ENCODE measurements around the gene TP53AIP1. TPM values are rescaled to one million over a fixed set of nuclear protein-coding genes. Genes with fewer than 3 reads are reported as not detected.

Gene TP53AIP1
- total and polyA plus RNA-seq, 9 of the 15 experiments (the other 6 are each of a cell fraction or from before 2014, with no cell fraction given) = not detected

DNA sequence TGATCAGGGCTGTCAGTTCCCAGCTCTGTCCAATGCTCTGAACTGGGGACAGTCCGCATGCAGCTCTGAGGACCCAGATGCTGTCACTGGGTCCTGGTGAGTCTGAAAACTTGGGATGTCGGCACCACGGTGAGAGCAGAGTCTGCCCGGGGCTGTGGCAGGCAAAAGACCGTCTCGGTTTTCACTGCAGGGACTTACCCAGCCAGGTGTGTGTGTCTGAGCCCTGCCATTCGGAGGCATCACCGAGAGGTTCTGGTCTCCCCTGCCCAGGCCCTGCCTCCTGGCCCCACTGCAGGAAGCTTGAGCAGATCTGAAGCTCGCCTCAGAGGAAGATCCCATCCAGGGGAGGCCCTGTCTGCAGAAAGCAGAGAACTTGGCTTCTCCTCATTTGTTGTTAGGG lies 5.2 kb downstream of the TP53AIP1 start:
- Histone ChIP-seq H2AFZ (ENCODE audit: low read depth, low read length) (no peak overlapping the region), H3K79me2 (ENCODE audit: control insufficient read depth, insufficient read depth, low read length) (no peaks in the 10 kb centered on the region), H3K4me2 (ENCODE audit: insufficient read depth, low read length) (no peak overlapping the region), H3K4me1 (replicated peaks in 1 of 2; ENCODE audit: control insufficient read depth in 2 of 2, insufficient read depth in 2 of 2, low read length in 2 of 2) (no peaks in the 10 kb centered on the region), H3K27me3 (ENCODE audit: control insufficient read depth in 2 of 2, insufficient read depth in 2 of 2, low read length in 2 of 2) (peaks cover 2 to 45% of the 10 kb centered on the region in 2 experiments; a peak in 4 of 5 replicates), H3K9me1 (ENCODE audit: control insufficient read depth, insufficient read depth, low read length) (no peaks in the 10 kb centered on the region), H3K27ac (ENCODE audit: extremely low read depth, low read depth, low read length) (no peak overlapping the region), H3K9me3 (replicated peaks; ENCODE audit: control insufficient read depth, insufficient read depth, low read depth, low read length) (no peaks in the 10 kb centered on the region), H3K36me3 (ENCODE audit: control insufficient read depth, insufficient read depth, low read length) (no peaks in the 10 kb centered on the region), H3K9ac (ENCODE audit: insufficient read depth in 1 of 2, low read depth in 2 of 2, low read length in 2 of 2) (no peak overlapping the region), H4K20me1 (replicated peaks; ENCODE audit: control insufficient read depth, insufficient read depth, low read length) (no peaks in the 10 kb centered on the region), H3K4me3 (no peak overlapping the region)
- no peak for DNase-seq (ENCODE audit: extremely low read depth in 1 of 4, low spot score in 3 of 4)
- WGBS (ENCODE audit: insufficient coverage, low coverage, missing lambda C conversion rate) = 1% methylated on average over 9 of the region's 9 CpGs
- no peak for TF ChIP-seq STAG1 (CRISPR knock-in tag; IDR thresholded peaks at IDR 0.05; ENCODE audit: borderline replicate concordance)
- TF ChIP-seq, protein P1, sequence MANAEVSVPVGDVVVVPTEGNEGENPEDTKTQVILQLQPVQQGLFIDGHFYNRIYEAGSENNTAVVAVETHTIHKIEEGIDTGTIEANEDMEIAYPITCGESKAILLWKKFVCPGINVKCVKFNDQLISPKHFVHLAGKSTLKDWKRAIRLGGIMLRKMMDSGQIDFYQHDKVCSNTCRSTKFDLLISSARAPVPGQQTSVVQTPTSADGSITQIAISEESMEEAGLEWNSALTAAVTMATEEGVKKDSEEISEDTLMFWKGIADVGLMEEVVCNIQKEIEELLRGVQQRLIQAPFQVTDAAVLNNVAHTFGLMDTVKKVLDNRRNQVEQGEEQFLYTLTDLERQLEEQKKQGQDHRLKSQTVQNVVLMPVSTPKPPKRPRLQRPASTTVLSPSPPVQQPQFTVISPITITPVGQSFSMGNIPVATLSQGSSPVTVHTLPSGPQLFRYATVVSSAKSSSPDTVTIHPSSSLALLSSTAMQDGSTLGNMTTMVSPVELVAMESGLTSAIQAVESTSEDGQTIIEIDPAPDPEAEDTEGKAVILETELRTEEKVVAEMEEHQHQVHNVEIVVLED (CRISPR knock-in tag; IDR thresholded peaks at IDR 0.05) = no peak
- TF ChIP-seq ZKSCAN1 (IDR thresholded peaks at IDR 0.05; ENCODE audit: low read depth, low read length) = no peak
- TF ChIP-seq U2AF2 (optimal IDR thresholded peaks at IDR 0.05; ENCODE audit: low read depth, low read length) = no peak
- TF ChIP-seq, protein P2, sequence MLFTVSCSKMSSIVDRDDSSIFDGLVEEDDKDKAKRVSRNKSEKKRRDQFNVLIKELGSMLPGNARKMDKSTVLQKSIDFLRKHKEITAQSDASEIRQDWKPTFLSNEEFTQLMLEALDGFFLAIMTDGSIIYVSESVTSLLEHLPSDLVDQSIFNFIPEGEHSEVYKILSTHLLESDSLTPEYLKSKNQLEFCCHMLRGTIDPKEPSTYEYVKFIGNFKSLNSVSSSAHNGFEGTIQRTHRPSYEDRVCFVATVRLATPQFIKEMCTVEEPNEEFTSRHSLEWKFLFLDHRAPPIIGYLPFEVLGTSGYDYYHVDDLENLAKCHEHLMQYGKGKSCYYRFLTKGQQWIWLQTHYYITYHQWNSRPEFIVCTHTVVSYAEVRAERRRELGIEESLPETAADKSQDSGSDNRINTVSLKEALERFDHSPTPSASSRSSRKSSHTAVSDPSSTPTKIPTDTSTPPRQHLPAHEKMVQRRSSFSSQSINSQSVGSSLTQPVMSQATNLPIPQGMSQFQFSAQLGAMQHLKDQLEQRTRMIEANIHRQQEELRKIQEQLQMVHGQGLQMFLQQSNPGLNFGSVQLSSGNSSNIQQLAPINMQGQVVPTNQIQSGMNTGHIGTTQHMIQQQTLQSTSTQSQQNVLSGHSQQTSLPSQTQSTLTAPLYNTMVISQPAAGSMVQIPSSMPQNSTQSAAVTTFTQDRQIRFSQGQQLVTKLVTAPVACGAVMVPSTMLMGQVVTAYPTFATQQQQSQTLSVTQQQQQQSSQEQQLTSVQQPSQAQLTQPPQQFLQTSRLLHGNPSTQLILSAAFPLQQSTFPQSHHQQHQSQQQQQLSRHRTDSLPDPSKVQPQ (CRISPR knock-in tag; IDR thresholded peaks at IDR 0.05; ENCODE audit: borderline replicate concordance) = no peak
- TF ChIP-seq, protein P3, sequence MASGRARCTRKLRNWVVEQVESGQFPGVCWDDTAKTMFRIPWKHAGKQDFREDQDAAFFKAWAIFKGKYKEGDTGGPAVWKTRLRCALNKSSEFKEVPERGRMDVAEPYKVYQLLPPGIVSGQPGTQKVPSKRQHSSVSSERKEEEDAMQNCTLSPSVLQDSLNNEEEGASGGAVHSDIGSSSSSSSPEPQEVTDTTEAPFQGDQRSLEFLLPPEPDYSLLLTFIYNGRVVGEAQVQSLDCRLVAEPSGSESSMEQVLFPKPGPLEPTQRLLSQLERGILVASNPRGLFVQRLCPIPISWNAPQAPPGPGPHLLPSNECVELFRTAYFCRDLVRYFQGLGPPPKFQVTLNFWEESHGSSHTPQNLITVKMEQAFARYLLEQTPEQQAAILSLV (tag; IDR thresholded peaks at IDR 0.05) = no peak
- no peak for TF ChIP-seq KAT7 (CRISPR knock-in tag; IDR thresholded peaks at IDR 0.05; ENCODE audit: borderline replicate concordance)
- ATAC-seq = no peak
- intact Hi-C loops (cut with micrococcal nuclease) (no loop called here), in situ Hi-C loops (cut with MboI) (no loop called here)
- ChIA-PET CTCF (ENCODE audit: low intra/inter-chr PET ratio) (no interaction called here), POLR2A (no interaction called here)
- FAIRE-seq = no peak
- no TSS peak for BruUV-seq (replicated peaks)

All from K562 (cell line).